ENCODE measurements around the gene POLK.
"Not testable (repeated sequence)": the region's sequence is repeated elsewhere in the genome, so short reads cannot be mapped to it uniquely, and the experiment has no call there.

The POLK gene

GRCh38 chr5:75511435-75512382 lies at the start of gene POLK, which contains the start of gene CERT1:
Gene POLK (plus strand): TSS chr5:75511891.
Gene CERT1 (minus strand): TSS chr5:75511629. CDS start chr5:75511207, 422 bp downstream.
- TF ChIP-seq GATA1 (IDR thresholded peaks at IDR 0.05; ENCODE audit: low read depth, low read length) (no peak), POLR2A (IDR thresholded peaks at IDR 0.05; ENCODE audit: low read length) (peak; percentile 87)
- DNase-seq, result peak; percentile 98

- no peak for DNase-seq
- TF ChIP-seq GATA1 (IDR thresholded peaks at IDR 0.05; ENCODE audit: low read depth, low read length) (no peak), POLR2A (IDR thresholded peaks at IDR 0.05; ENCODE audit: low read length) (no peak)
Measured at GRCh38 chr5:75463726-75464125, 48.0 kb upstream of the POLK start.

GRCh38 chr5:75465480-75465879 lies 46.2 kb upstream of the POLK start:
- no peak for DNase-seq
- TF ChIP-seq POLR2A (IDR thresholded peaks at IDR 0.05; ENCODE audit: low read length) (no peak), GATA1 (IDR thresholded peaks at IDR 0.05; ENCODE audit: low read depth, low read length) (no peak)

- DNase-seq, result peak; percentile 14 to 66
- TF ChIP-seq POLR2A (IDR thresholded peaks at IDR 0.05; ENCODE audit: low read length) (no peak), GATA1 (IDR thresholded peaks at IDR 0.05; ENCODE audit: low read depth, low read length) (no peak)
Measured at GRCh38 chr5:75466006-75466716, 45.5 kb upstream of the POLK start.

- DNase-seq, result no peak
- TF ChIP-seq POLR2A (IDR thresholded peaks at IDR 0.05; ENCODE audit: low read length) (no peak), GATA1 (IDR thresholded peaks at IDR 0.05; ENCODE audit: low read depth, low read length) (no peak)
Measured at GRCh38 chr5:75468593-75468992, 43.1 kb upstream of the POLK start.

- peak in 1 of 2 experiments; percentile 3 for DNase-seq
- TF ChIP-seq GATA1 (IDR thresholded peaks at IDR 0.05; ENCODE audit: low read depth, low read length), result no peak
- no peak for TF ChIP-seq POLR2A (IDR thresholded peaks at IDR 0.05; ENCODE audit: low read length)
Measured at GRCh38 chr5:75469017-75469416, 42.7 kb upstream of the POLK start.

- DNase-seq, result no peak
- TF ChIP-seq GATA1 (IDR thresholded peaks at IDR 0.05; ENCODE audit: low read depth, low read length), result no peak
- TF ChIP-seq POLR2A (IDR thresholded peaks at IDR 0.05; ENCODE audit: low read length), result no peak
Measured at GRCh38 chr5:75471193-75471592, 40.5 kb upstream of the POLK start.

GRCh38 chr5:75472973-75473372 lies 38.7 kb upstream of the POLK start:
- TF ChIP-seq POLR2A (IDR thresholded peaks at IDR 0.05; ENCODE audit: low read length), result no peak
- no peak for TF ChIP-seq GATA1 (IDR thresholded peaks at IDR 0.05; ENCODE audit: low read depth, low read length)
- DNase-seq, result no peak

GRCh38 chr5:75473463-75473862 lies 38.2 kb upstream of the POLK start:
- no peak for DNase-seq
- TF ChIP-seq GATA1 (IDR thresholded peaks at IDR 0.05; ENCODE audit: low read depth, low read length), result no peak
- no peak for TF ChIP-seq POLR2A (IDR thresholded peaks at IDR 0.05; ENCODE audit: low read length)

GRCh38 chr5:75475364-75475763 lies 36.3 kb upstream of the POLK start:
- TF ChIP-seq POLR2A (IDR thresholded peaks at IDR 0.05; ENCODE audit: low read length) (no peak), GATA1 (IDR thresholded peaks at IDR 0.05; ENCODE audit: low read depth, low read length) (no peak)
- DNase-seq, result no peak

GRCh38 chr5:75481024-75481423 lies 30.7 kb upstream of the POLK start:
- TF ChIP-seq POLR2A (IDR thresholded peaks at IDR 0.05; ENCODE audit: low read length), result no peak
- TF ChIP-seq GATA1 (IDR thresholded peaks at IDR 0.05; ENCODE audit: low read depth, low read length), result no peak
- DNase-seq, result no peak

- TF ChIP-seq GATA1 (IDR thresholded peaks at IDR 0.05; ENCODE audit: low read depth, low read length) (no peak), POLR2A (IDR thresholded peaks at IDR 0.05; ENCODE audit: low read length) (no peak)
- no peak for DNase-seq
Measured at GRCh38 chr5:75482482-75482881, 29.2 kb upstream of the POLK start.

GRCh38 chr5:75484605-75485004 lies 27.1 kb upstream of the POLK start:
- DNase-seq, result no peak
- no peak for TF ChIP-seq GATA1 (IDR thresholded peaks at IDR 0.05; ENCODE audit: low read depth, low read length)
- TF ChIP-seq POLR2A (IDR thresholded peaks at IDR 0.05; ENCODE audit: low read length), result no peak

- DNase-seq, result not testable (repeated sequence)
Measured at GRCh38 chr5:75489847-75490246, 21.8 kb upstream of the POLK start.
